Thymus (tissue), 11 donors: Measurements from ENCODE around the gene LDAH. TPM values are rescaled to one million over a fixed set of nuclear protein-coding genes. Genes with fewer than 3 reads are reported as not detected.

Experiments used
- DNase-seq, 9 donors: peaks; one replicate each; pipeline ENCODE4 v3.0.0-alpha.2; 2013; ENCODE audit warnings: low spot score in 9 of 9, low read depth in 6 of 9, missing footprints in 1 of 9
- H3K27ac ChIP-seq, 2 donors: one replicate each; pipeline ENCODE4 v1.5.1; 2013; ENCODE audit warnings: control low read depth in 1 of 2, low read depth in 1 of 2, low read length in 1 of 2, mild to moderate bottlenecking in 1 of 2, moderate library complexity in 1 of 2
- H3K27me3 ChIP-seq, 2 donors: one replicate each; pipeline ENCODE4 v1.5.1; 2013; ENCODE audit warnings: low read length in 1 of 2; ENCODE audit not compliant: control insufficient read depth in 2 of 2, insufficient read depth in 1 of 2
- H3K36me3 ChIP-seq, 2 donors: one replicate each; pipeline ENCODE4 v1.5.1; 2013; ENCODE audit warnings: low read length in 1 of 2, mild to moderate bottlenecking in 1 of 2, moderate library complexity in 1 of 2; ENCODE audit not compliant: control insufficient read depth in 2 of 2, insufficient read depth in 2 of 2
- H3K4me1 ChIP-seq, 2 donors: one replicate each; pipeline ENCODE4 v1.5.1; 2013; ENCODE audit warnings: low read length in 2 of 2; ENCODE audit not compliant: control insufficient read depth in 2 of 2, insufficient read depth in 2 of 2
- H3K4me3 ChIP-seq, 2 donors: one replicate each; pipeline ENCODE4 v1.5.1; 2013; ENCODE audit warnings: low read length in 2 of 2, control low read depth in 1 of 2, mild to moderate bottlenecking in 1 of 2
- H3K9me3 ChIP-seq, 2 donors: one replicate each; pipeline ENCODE4 v1.5.1; 2013; ENCODE audit warnings: low read length in 1 of 2, mild to moderate bottlenecking in 1 of 2; ENCODE audit not compliant: control insufficient read depth in 2 of 2, insufficient read depth in 1 of 2
- WGBS: extraction: QIAGEN DNeasy Blood & Tissue Kit; methylation state at CpG from one replicate; pipeline ENCODE4 v1.1.7; 2013; 5-methylcytosine and 5-hydroxymethylcytosine counted together
- polyA plus RNA-seq: library from polyadenylated mRNA; stranded (reverse); fragments of 200-250 nt; gene quantifications from one replicate; pipeline ENCODE4 v1.2.3, GENCODE V29; 2013
- total RNA-seq: library from RNA; stranded (reverse); fragments of 120-200 nt; gene quantifications from one replicate; pipeline ENCODE4 v1.2.4, GENCODE V29; 2013
- donor health status: healthy.

The LDAH gene
- total and polyA plus RNA-seq, 2 donors = 10.1 to 23.1 TPM

DNA sequence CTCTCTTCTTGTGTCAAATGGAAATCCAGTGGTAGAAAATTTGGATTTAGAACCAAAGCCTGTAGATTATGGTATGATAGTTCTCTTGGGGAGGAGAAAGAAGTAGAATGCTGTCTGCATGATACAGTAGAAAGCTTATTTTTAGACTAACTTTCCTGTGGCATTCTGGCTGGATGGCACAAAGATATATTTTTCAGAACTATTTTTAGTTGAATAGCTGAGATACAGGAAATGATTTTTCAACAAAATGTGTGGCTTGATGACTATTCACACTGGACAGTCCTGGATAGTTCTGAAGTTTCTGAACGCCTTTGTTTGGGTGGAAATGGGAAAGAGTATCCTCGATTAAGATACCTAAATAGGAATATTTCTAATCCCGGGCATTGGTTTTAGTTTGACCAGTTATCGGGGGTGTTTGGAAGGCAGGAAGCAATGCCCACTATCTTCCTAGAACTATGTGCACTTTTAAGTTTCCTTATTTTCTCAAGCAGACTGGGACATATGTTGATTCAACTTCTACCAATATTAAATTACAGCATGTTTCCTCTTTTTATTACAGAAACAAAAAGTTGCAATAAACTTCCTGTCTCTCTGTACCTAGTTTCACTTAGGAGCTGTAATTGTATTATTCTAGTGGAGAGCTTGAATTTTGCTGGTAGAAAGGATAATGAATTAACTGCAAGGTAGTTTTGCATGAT, 123.8 kb downstream of the LDAH start:
- no peak overlapping the region for H3K4me3 ChIP-seq
- no peaks in the 10 kb centered on the region for H3K27me3 ChIP-seq
- peaks cover 0 to 14% of the 10 kb centered on the region in 2 donors for H3K36me3 ChIP-seq
- H3K9me3 ChIP-seq = no peaks in the 10 kb centered on the region
- 18% methylated on average over 4 of the region's 4 CpGs for WGBS
- no peak overlapping the region for H3K27ac ChIP-seq
- H3K4me1 ChIP-seq = no peaks in the 10 kb centered on the region
- no peak for DNase-seq

DNA sequence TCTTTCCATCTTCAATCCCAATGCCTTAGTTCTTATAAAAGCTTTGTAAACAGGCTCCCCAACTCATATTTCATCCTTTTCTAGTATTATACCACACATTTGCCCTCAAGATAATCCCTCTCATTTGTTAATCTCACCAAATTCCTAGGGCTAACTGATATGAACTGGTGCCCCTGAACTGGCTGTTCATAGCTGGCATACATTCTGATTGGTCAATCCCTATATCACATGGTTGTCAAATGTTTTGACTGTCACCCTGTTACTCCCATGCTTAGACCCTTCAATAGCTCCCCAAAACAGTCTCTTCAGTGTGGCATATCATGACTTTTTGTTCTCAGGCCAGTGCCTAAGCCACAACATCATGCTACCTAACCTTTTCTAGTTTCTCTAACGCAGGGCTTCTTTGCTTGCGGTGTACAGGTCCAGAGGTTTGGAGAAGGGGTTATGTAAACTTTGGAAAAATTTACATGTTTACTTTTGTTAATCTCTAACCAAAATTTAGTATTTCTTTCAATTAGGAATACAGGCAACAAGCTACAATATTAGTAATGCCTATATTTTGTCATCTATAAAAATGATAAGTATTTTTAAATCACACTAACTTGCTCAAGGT, 125.5 kb downstream of the LDAH start:
- peaks cover 7 to 18% of the 10 kb centered on the region in 2 donors for H3K36me3 ChIP-seq
- no peaks in the 10 kb centered on the region for H3K27me3 ChIP-seq
- H3K4me3 ChIP-seq = no peak overlapping the region
- no peaks in the 10 kb centered on the region for H3K9me3 ChIP-seq
- DNase-seq = no peak
- H3K4me1 ChIP-seq = no peaks in the 10 kb centered on the region
- 98% methylated on average over 2 of the region's 2 CpGs for WGBS
- no peak overlapping the region for H3K27ac ChIP-seq

DNA sequence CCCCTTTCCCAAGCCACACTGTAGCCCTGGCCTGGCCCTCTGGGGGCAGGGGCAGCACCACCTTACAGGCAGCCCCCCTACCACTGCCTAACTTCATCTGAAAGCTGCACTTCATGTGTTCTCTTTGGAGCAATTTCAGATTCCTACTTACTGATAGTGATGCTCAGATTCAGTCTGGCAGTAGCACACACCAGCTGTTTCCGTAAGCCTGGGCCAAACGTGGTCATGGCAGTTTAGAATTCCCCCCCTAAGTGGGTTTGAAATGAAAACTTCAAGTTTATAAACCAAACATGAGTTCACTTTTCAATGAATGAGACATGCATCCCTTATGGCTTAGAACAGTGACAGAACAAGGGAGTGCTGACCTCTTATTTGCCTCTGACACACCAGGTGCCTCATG, 126.5 kb downstream of the LDAH start:
- no peaks in the 10 kb centered on the region for H3K4me1 ChIP-seq
- H3K4me3 ChIP-seq = no peak overlapping the region
- DNase-seq = no peak
- no peaks in the 10 kb centered on the region for H3K9me3 ChIP-seq
- H3K27me3 ChIP-seq = no peaks in the 10 kb centered on the region
- 91% methylated on average over 2 of the region's 2 CpGs for WGBS
- H3K36me3 ChIP-seq = peaks cover 7 to 18% of the 10 kb centered on the region in 2 donors
- H3K27ac ChIP-seq = no peak overlapping the region

GRCh38 chr2:20693317-20693716, 129.6 kb downstream of the LDAH start:
- Histone ChIP-seq H3K36me3 (peaks cover 10 to 18% of the 10 kb centered on the region in 2 donors), H3K9me3 (no peaks in the 10 kb centered on the region), H3K27me3 (no peaks in the 10 kb centered on the region), H3K4me3 (no peak overlapping the region), H3K27ac (no peak overlapping the region), H3K4me1 (no peaks in the 10 kb centered on the region)
- DNase-seq = no peak
- WGBS = 82% methylated on average over 3 of the region's 3 CpGs

GRCh38 chr2:20692081-20692480, 130.8 kb downstream of the LDAH start:
- 95% methylated on average over 2 of the region's 2 CpGs for WGBS
- H3K4me3 ChIP-seq = no peak overlapping the region
- peaks cover 15% of the 10 kb centered on the region in 2 donors for H3K36me3 ChIP-seq
- no peaks in the 10 kb centered on the region for H3K4me1 ChIP-seq
- H3K27ac ChIP-seq = no peak overlapping the region
- no peak for DNase-seq
- H3K27me3 ChIP-seq = no peaks in the 10 kb centered on the region
- no peaks in the 10 kb centered on the region for H3K9me3 ChIP-seq

DNA sequence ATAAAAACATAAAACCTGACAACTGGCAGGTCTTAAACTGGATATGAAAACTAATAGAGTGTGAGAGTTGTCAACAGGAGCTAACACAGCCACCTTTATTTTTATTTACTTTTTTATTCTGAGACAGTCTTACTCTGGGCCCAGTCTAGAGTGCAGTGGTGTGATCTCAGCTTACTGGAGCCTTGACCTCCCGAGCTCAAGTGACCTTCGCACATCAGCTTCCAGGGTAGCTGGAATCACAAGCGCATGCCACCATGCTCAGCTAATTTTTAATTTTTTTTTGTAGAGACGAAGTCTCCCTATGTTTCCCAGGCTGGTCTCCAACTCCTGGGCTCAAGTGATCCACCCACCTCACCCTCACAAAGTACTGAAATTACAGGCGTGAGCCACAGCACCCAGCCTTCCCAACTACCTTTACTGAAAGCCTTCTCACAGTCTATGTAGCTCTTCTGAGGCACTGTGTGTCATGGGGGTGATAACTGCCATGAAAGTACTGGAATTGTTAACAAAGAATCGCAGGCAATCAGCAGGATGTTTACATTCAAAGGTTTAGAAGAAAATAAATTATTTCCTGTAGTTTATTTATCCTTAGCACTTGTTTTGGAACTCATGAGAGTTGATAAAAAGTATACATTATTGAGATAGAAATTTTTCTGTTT, 131.7 kb downstream of the LDAH start:
- no peaks in the 10 kb centered on the region for H3K4me1 ChIP-seq
- H3K27me3 ChIP-seq = no peaks in the 10 kb centered on the region
- peaks cover 10 to 21% of the 10 kb centered on the region in 2 donors for H3K36me3 ChIP-seq
- no peak overlapping the region for H3K27ac ChIP-seq
- no peaks in the 10 kb centered on the region for H3K9me3 ChIP-seq
- H3K4me3 ChIP-seq = no peak overlapping the region
- no peak for DNase-seq
- 97% methylated on average over 6 of the region's 6 CpGs for WGBS

- WGBS = 93% methylated on average over 11 of the region's 11 CpGs
- no peak for DNase-seq
- Histone ChIP-seq H3K36me3 (peaks cover 4 to 32% of the 10 kb centered on the region in 2 donors), H3K9me3 (no peaks in the 10 kb centered on the region), H3K4me3 (no peak overlapping the region), H3K27me3 (no peaks in the 10 kb centered on the region), H3K4me1 (no peaks in the 10 kb centered on the region), H3K27ac (no peak overlapping the region)
Observed at GRCh38 chr2:20689428-20690264, 133.3 kb downstream of the LDAH start.

GRCh38 chr2:20687260-20687832, 135.6 kb downstream of the LDAH start:
- DNase-seq = no peak
- H3K27ac ChIP-seq = no peak overlapping the region
- H3K36me3 ChIP-seq = peaks cover 4 to 40% of the 10 kb centered on the region in 2 donors
- 96% methylated on average over 4 of the region's 4 CpGs for WGBS
- no peak overlapping the region for H3K4me3 ChIP-seq
- H3K4me1 ChIP-seq = no peaks in the 10 kb centered on the region
- no peaks in the 10 kb centered on the region for H3K9me3 ChIP-seq
- no peaks in the 10 kb centered on the region for H3K27me3 ChIP-seq
